Measurements from ENCODE around the gene RAB6B.

RAB6B gene

DNA sequence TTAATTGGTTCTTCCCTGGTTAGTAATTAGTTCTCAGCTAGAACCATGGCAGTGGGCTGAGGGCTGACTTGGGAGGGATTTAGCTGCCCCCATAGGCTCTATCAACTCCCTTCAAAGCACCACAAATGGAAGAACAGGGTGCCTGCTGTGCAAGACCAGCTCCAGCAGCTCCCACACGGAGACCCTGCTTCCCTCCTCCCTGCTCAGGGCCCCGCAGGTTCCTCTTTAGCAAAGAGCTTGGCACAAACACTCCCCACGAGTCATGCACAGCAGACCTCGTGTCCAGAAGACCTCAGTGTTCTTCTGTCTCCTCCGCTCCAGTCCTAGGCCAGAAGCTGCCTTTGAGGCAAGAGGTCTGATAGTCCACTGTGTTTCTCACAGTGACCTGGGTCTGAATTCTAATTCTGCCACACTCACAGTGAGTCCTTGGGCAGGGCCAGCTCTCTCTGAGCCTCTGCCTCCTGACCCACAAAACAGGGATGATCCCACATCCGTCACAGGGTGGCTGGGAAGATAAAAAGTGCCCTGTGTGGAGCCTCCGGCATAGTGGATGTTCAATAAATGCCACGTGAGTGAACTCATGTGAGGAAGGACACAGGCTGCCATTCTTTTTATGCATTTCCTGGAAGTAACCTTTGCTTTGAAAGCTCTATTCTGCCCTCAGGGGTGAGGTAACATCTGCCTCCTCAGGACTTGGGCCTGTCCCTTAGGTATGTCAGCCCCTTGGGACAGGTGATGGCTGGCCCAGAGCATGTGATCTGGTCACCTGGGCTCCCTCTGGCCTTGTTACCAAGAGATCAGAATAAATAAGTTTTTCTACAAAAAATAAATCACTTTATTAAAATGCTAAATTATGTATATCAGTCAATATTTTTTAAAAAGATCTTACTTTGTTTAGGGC is 7.6 kb downstream of the RAB6B start:
- TF ChIP-seq Cebpa-rat (IDR thresholded peaks at IDR 0.05) = no peak

GRCh38 chr3:133887074-133887802 is 8.4 kb downstream of the RAB6B start:
- Histone ChIP-seq H3K9ac (no peak overlapping the region), H3K27ac (no peak overlapping the region), H3K4me1 (peaks cover 1% of the 10 kb centered on the region), H3K4me3 (no peak overlapping the region), H3K4me2 (no peak overlapping the region), H4K20me1 (no peaks in the 10 kb centered on the region), H3K36me3 (no peaks in the 10 kb centered on the region), H3K9me3 (peaks cover 3% of the 10 kb centered on the region; the same call in 1 of the 2 replicates), H3K27me3 (no peaks in the 10 kb centered on the region)
- no peak for TF ChIP-seq Cebpa-rat (IDR thresholded peaks at IDR 0.05)

More for the DNA sequence above, 7.6 kb downstream of the RAB6B start:
- no peak overlapping the region for H3K4me3 ChIP-seq
- no peak overlapping the region for H3K9ac ChIP-seq
- no peaks in the 10 kb centered on the region for H3K27me3 ChIP-seq
- H3K9me3 ChIP-seq = no peaks in the 10 kb centered on the region
- no peaks in the 10 kb centered on the region for H3K36me3 ChIP-seq
- no peaks in the 10 kb centered on the region for H3K4me1 ChIP-seq
- no peaks in the 10 kb centered on the region for H4K20me1 ChIP-seq
- no peak overlapping the region for H3K27ac ChIP-seq
- H3K4me2 ChIP-seq = no peak overlapping the region

DNA sequence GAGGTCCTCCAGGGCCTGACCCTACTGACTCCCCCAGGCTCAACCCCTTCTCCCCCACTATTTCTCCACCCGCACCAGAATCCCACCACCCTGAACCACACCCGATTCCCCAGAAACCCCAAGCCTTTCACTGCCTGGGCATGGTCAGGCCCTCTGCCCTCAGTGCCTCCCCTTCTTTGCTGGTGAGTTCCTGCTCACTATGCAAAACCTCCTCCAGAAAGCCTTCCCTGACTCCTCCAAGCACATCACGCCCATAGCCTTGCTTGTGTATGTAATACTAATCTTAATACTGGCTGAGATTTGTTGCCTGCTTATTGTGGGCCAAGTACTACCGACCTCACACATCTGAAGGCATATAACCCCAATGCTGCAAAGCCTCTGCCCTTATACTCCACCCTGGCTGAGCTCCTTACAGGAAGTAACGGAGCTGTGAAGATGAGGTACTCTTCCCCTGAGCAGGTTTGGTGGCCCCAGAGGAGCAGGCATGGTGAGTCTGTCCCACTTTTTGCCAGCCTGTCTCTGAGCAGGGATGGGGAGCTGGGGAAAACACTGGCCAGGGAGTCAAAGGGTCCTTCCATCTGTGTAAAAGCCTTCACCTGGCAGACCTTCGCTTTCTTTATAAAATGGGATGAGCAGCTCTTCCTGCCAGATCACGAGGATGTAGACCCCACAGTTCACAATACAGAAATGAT is 9.5 kb downstream of the RAB6B start:
- no peak overlapping the region for H3K9ac ChIP-seq
- H3K27me3 ChIP-seq = no peaks in the 10 kb centered on the region
- no peak overlapping the region for H3K4me2 ChIP-seq
- peaks cover 10% of the 10 kb centered on the region for H3K9me3 ChIP-seq
- no peaks in the 10 kb centered on the region for H3K36me3 ChIP-seq
- TF ChIP-seq Cebpa-rat (IDR thresholded peaks at IDR 0.05) = no peak
- H3K4me3 ChIP-seq = no peak overlapping the region
- no peak overlapping the region for H3K27ac ChIP-seq
- H3K4me1 ChIP-seq = peaks cover 7% of the 10 kb centered on the region
- H4K20me1 ChIP-seq = no peaks in the 10 kb centered on the region

DNA sequence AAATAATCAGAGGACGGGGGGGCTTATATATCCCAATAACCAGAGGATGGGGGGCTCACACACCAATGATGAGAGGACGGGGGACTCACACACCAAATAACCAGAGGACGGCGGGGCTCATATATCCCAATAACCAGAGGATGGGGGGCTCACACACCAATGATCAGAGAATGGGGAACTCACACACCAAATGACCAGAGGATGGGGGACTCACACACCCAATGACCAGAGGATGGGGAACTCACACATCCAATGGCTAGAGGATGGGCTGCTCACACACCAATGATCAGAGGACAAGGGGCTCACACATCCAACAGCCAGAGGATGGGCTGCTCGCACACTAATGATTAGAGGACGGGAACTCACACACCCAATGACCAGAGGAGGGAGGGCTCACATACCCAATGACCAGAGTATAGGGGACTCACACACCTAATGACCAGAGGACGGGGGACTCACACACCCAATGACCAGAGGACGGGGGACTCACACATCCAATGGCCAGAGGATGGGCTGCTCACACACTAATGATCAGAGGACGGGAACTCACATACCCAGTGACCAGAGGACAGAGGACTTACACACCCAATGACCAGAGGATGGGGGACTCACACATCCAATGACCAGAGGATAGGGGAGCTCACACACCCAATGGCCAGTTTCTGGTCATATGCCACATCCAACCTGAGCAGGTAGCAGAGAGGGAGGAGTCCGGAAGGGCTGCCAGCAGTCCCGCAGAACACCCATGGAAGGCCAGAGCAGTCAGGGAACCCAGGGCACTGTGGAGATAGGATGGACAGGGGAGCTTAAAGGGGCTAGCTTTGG is 10.6 kb downstream of the RAB6B start:
- H3K9me3 ChIP-seq = peaks cover 10% of the 10 kb centered on the region
- H3K4me2 ChIP-seq = no peak overlapping the region
- H3K36me3 ChIP-seq = no peaks in the 10 kb centered on the region
- no peaks in the 10 kb centered on the region for H3K27me3 ChIP-seq
- H3K4me3 ChIP-seq = no peak overlapping the region
- peaks cover 7% of the 10 kb centered on the region for H3K4me1 ChIP-seq
- H3K9ac ChIP-seq = no peak overlapping the region
- no peak overlapping the region for H3K27ac ChIP-seq
- H4K20me1 ChIP-seq = no peaks in the 10 kb centered on the region
- TF ChIP-seq Cebpa-rat (IDR thresholded peaks at IDR 0.05) = no peak

- no peak for TF ChIP-seq Cebpa-rat (IDR thresholded peaks at IDR 0.05)
- H3K27me3 ChIP-seq = no peaks in the 10 kb centered on the region
- no peak overlapping the region for H3K4me2 ChIP-seq
- peaks cover 10% of the 10 kb centered on the region for H3K9me3 ChIP-seq
- no peaks in the 10 kb centered on the region for H3K36me3 ChIP-seq
- no peak overlapping the region for H3K4me3 ChIP-seq
- H3K9ac ChIP-seq = no peak overlapping the region
- H4K20me1 ChIP-seq = no peaks in the 10 kb centered on the region
- peaks cover 7% of the 10 kb centered on the region for H3K4me1 ChIP-seq
- H3K27ac ChIP-seq = no peak overlapping the region
Observed at GRCh38 chr3:133884054-133884886, 11.4 kb downstream of the RAB6B start.

GRCh38 chr3:133883641-133884040 is 12.0 kb downstream of the RAB6B start:
- no peaks in the 10 kb centered on the region for H3K27me3 ChIP-seq
- no peak overlapping the region for H3K27ac ChIP-seq
- H3K9ac ChIP-seq = no peak overlapping the region
- H3K4me1 ChIP-seq = peaks cover 7% of the 10 kb centered on the region
- no peak for TF ChIP-seq Cebpa-rat (IDR thresholded peaks at IDR 0.05)
- no peak overlapping the region for H3K4me2 ChIP-seq
- no peak overlapping the region for H3K4me3 ChIP-seq
- H4K20me1 ChIP-seq = no peaks in the 10 kb centered on the region
- H3K36me3 ChIP-seq = no peaks in the 10 kb centered on the region
- H3K9me3 ChIP-seq = peaks cover 10% of the 10 kb centered on the region

- TF ChIP-seq Cebpa-rat (IDR thresholded peaks at IDR 0.05) = no peak
- H3K27ac ChIP-seq = no peak overlapping the region
- no peaks in the 10 kb centered on the region for H4K20me1 ChIP-seq
- H3K9ac ChIP-seq = no peak overlapping the region
- peaks cover 7% of the 10 kb centered on the region for H3K4me1 ChIP-seq
- no peaks in the 10 kb centered on the region for H3K27me3 ChIP-seq
- H3K4me3 ChIP-seq = no peak overlapping the region
- peaks cover 10% of the 10 kb centered on the region for H3K9me3 ChIP-seq
- no peak overlapping the region for H3K4me2 ChIP-seq
- H3K36me3 ChIP-seq = no peaks in the 10 kb centered on the region
Observed at GRCh38 chr3:133882986-133883586, 12.6 kb downstream of the RAB6B start.

Data from BLaER1 (cell line).